GM21423 (cell line): ENCODE data around the gene ABLIM3.

Source experiments
- ATAC-seq: cut with Tn5 transposase; IDR thresholded peaks from one replicate; pipeline ENCODE4 v1.9.1; 2021; ENCODE audit warnings: mild to moderate bottlenecking, moderate library complexity; ENCODE audit not compliant: unreplicated experiment

The ABLIM3 gene

GRCh38 chr5:149132474-149132873 is 8.8 kb upstream of the ABLIM3 start:
- ATAC-seq: no peak

GRCh38 chr5:149133795-149134777 is 7.2 kb upstream of the ABLIM3 start:
- ATAC-seq: no peak

DNA sequence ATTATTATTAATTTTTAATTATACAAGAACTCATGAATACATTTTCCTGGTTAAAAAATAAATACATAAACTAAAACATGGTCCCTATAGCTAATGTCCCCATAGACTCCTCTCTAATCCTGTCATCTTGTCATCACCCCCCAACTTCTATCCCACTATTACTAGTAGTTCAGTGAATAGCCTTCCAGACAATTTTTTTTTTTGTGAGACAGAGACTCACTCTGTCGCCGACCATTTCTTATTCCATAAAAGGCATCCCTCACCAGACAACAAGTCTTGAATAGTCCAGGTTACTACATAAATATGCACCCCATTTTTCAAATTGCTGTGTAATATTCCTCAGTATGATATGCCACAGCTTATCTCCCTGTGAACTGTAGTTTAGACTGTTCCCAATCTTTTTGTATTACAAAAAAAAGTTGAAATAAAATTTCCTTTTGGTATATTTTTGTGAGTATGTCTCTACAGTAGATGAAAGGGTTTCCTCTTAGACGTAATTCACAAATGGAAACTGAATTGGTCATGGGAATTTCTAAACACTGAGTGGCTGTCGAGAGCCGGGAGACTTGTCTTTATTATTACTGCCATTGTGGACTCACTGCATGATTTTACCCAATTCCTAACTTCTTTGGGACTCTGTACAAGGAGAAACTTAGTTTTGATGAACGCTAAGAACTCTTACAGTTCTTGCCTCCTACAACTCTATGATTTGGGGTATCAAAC is 6.4 kb upstream of the ABLIM3 start:
- no peak for ATAC-seq

- no peak for ATAC-seq
These were observed 5.6 kb upstream of the ABLIM3 start for GRCh38 chr5:149135536-149136201.

DNA sequence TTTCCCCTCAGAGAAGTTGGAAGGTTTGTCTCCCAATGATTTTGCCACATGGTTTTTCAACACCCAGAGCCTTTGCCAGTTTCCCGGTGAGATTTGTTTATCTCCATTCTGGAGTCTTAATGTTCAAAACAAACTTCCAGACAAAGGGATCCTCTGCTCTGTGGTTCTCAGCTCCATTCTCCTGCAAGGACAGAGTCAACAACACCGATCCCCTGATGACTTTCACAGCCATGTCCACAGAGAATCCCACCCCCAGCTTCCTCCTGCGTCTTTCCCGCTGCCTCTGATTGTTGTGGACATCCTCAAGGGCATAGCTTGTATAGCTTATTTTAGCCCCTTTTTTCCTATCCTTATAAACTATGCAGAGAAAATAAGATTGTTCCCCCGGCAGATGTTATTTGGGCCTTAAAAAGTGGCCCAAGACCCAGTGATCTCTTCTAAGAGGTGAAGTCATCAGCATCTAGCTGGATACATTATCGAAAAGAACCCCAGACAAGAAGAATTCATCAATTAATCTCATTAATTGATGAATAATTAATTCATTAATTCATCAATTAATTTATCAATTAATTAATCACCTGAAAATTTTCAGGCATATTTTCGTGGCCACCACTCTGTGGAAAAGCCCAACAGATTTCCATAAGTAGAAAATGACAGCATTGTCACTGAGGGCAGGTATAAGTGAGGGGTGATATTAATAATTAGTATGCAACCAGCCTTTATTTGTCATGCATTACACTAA is 2.9 kb upstream of the ABLIM3 start:
- no peak for ATAC-seq

DNA sequence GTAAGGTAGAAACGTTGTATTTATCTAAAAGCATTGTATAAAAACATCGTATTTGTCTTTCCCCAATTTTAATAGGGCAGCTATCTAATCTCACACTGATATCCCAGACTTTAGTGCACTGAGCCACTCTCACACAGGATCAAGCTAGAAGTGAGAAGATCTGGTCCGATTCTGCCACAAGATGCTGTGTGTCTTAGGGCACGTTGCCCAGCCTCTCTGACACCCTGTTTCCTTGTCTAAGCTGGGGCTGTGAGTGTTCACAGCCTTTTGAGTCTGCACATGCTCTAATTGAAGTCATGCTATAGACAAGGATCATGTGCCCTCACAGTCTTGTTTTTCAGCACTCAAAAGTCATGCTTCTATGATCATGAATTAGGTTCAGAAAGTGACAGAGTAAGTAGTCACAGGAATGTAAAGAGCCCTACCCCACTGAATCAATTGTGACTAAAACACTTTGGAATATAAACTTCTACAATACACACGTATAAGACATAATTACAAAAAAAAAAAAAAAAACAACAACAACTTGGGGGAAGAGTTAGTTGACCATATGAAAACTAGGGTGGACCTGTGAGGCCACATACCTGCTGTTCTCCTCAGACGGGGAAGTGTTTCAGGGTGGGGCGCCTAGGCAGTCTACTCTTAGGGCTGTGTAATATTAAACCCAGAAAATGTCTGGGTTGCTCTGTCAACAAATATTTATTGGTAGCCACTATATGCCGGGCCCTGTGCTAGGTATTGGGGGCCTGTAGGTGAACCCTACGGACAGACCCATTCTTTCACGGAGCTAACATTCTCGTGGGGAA is 893 bp upstream of the ABLIM3 start:
- ATAC-seq: no peak

DNA sequence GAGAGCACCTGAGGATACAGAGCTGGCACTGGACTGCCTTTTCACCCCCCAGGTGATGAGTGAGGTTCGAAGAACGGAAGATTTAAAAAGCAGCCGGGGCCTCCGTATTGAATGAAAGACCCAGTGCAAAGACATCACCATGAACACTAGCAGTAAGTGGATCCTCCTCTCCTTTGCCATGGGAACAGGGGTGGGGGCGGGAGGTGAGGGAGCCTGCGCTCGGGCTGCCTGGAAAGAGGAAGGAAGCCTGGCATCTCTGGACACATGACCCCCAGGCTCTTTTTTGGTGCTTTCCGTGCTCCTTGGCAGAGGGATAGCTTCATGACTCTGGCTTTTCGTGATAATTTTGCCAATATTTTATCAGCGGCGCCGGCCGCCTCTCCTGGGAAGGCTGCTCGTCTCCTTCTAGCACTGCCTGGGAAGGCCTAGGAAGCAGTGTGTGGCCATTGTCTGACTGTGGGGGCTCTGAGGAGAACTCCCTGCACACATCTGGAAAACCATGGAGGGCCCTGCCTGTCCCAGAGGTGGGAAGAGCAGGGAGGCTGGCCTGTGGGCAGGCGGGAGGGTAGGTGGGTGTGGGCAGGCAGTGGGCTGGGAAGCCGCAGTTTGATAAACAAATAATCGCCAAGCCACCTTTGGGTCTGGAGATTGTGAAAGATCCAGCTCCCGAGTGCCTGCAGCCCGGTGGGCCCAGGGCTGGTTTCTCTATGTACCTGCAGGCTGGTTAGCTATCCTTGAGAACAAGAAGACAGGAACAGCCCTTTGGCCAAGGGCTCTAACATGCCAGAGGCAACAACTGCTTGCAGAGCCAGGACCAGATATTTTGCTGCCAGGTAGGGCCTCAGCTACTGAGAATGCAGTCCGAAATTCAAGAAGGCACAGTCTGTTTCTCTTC is 911 bp downstream of the ABLIM3 start:
- ATAC-seq: no peak

GRCh38 chr5:149143470-149143869 is 2.2 kb downstream of the ABLIM3 start:
- no peak for ATAC-seq

GRCh38 chr5:149144637-149145036 is 3.3 kb downstream of the ABLIM3 start:
- ATAC-seq: no peak

DNA sequence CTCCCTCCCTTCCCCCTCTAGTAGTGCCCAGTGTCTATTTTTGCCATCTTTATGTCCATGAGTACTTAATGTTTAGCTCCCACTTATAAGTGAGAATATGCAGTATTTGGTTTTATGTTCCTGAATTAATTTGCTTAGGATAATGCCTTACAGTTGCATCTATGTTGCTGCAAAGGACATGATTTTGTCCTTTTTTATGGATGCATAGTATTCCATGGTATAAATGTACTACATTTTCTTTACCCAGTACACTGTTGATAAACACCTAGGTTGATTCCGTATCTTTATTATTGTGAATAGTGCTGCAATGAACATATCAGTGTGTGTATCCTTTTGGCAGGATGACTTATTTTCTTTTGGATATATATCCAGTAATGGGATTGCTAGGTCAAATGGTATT is 3.8 kb downstream of the ABLIM3 start:
- ATAC-seq: no peak

- no peak for ATAC-seq
These were observed 6.4 kb downstream of the ABLIM3 start for GRCh38 chr5:149147676-149148075.

DNA sequence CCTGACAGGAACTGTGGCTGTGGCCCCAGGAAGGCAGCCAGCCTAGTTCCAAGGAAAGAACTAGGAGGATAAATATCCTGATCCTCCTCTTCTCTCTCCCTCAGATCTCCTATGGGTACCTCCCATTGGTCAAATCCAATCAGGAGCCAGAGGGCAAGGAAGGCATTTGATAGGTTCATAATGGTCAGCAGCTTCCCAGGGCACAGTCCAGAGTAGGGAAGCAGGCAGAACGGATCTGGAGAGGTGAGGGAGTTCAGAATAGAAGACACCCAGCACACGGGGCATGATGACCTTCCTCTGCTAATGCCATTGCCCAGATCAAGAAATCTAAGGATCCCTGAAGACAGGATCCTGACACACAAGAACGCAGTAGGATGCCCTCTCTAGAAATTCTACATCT is 8.6 kb downstream of the ABLIM3 start:
- ATAC-seq: no peak

GRCh38 chr5:149150457-149150856 is 9.2 kb downstream of the ABLIM3 start:
- ATAC-seq: no peak

DNA sequence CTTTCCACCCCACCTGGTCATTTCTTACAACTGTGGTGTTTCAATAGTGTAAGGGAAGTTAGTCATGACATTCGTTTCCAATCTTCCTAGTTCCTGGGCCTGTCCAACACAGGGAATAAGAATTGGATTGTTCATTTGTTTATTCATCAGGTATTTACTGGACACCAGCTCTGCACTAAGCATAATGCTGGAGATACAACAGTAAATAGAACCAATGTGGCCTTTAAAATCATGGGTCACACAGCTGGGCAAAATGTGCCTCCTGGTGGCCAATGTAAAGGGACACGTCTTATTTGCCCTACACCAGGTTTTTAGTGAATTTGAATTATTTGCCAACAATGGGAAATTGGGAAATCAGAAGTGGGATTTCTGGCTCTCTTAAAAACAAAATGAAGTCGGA is 10.4 kb downstream of the ABLIM3 start:
- no peak for ATAC-seq

- no peak for ATAC-seq
These were observed 11.0 kb downstream of the ABLIM3 start for GRCh38 chr5:149152317-149152746.

GRCh38 chr5:149153193-149153750 is 12.0 kb downstream of the ABLIM3 start:
- ATAC-seq: no peak

- no peak for ATAC-seq
These were observed 12.7 kb downstream of the ABLIM3 start for GRCh38 chr5:149153751-149154610.

DNA sequence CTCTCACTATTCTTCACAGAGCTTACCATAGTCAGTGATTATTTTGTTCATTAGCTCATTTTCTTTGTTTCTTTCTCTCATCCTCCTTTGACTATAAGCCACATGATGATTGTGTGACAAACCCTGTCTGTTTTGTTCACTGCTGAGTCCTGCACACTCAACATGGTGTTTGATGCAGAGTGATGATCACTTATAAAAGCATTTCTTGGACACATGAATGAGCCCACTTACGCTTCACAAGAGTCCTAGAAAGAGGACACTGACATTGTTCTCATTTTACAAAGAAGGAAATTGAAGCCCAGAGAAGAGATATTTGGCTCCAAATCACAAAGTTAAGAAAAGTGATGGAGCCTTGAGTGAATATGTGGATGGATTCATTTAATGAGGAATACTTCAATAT is 13.4 kb downstream of the ABLIM3 start:
- ATAC-seq: no peak
